WTC11 (cell line): ENCODE data around the gene SPP1.

Experiments
- E2F1 ChIP-seq: sonication (generic); formaldehyde crosslinking; IDR thresholded peaks from 2 replicates; pipeline ENCODE4 v1.8.0; 2022; ENCODE audit warnings: mild to moderate bottlenecking, missing genetic modification reagents
- ELF4 ChIP-seq: sonication (generic); formaldehyde crosslinking; IDR thresholded peaks from 2 replicates; pipeline ENCODE4 v1.8.1; 2022; ENCODE audit warnings: low read depth, mild to moderate bottlenecking, moderate library complexity, missing genetic modification reagents
- FOXJ3 ChIP-seq: sonication (generic); formaldehyde crosslinking; IDR thresholded peaks from 2 replicates; pipeline ENCODE4 v1.9.0; 2021; ENCODE audit warnings: missing genetic modification reagents, mild to moderate bottlenecking, borderline replicate concordance
- HMGA2 ChIP-seq: fragments of 250-450 bp; sonication (Bioruptor Pico); IDR thresholded peaks from 2 replicates; pipeline ENCODE4 v1.4.0; 2021; ENCODE audit warnings: mild to moderate bottlenecking, moderate library complexity
- JUN ChIP-seq: sonication (generic); formaldehyde crosslinking; IDR thresholded peaks from 2 replicates; pipeline ENCODE4 v1.8.0; 2023; ENCODE audit warnings: mild to moderate bottlenecking, missing genetic modification reagents
- NFYB ChIP-seq: sonication (generic); formaldehyde crosslinking; conservative IDR thresholded peaks from 2 replicates; pipeline ENCODE4 v1.8.0; 2022; ENCODE audit warnings: low read depth, missing genetic modification reagents
- NR1H2 ChIP-seq: sonication (generic); formaldehyde crosslinking; IDR thresholded peaks from 2 replicates; pipeline ENCODE4 v1.9.0; 2021; ENCODE audit warnings: mild to moderate bottlenecking, moderate library complexity, missing genetic modification reagents
- SMAD3 ChIP-seq: sonication (generic); formaldehyde crosslinking; IDR thresholded peaks from 2 replicates; pipeline ENCODE4 v1.8.0; 2022; ENCODE audit warnings: missing genetic modification reagents, mild to moderate bottlenecking, borderline replicate concordance
- SMAD4 ChIP-seq: sonication (generic); formaldehyde crosslinking; IDR thresholded peaks from 2 replicates; pipeline ENCODE4 v1.8.0; 2022; ENCODE audit warnings: mild to moderate bottlenecking, missing genetic modification reagents
- SP1 ChIP-seq: sonication (generic); formaldehyde crosslinking; conservative IDR thresholded peaks from 2 replicates; pipeline ENCODE4 v1.8.1; 2022; ENCODE audit warnings: missing genetic modification reagents
- ZNF512 ChIP-seq: sonication (generic); formaldehyde crosslinking; IDR thresholded peaks from 2 replicates; pipeline ENCODE4 v1.8.1; 2022; ENCODE audit warnings: missing genetic modification reagents, borderline replicate concordance
- TF ChIP-seq, protein P1 (sequence below): fragments of 200-600 bp; IDR thresholded peaks from 2 replicates; pipeline ENCODE4 v1.8.0; 2022; ENCODE audit warnings: antibody characterized with exemption

DNA sequence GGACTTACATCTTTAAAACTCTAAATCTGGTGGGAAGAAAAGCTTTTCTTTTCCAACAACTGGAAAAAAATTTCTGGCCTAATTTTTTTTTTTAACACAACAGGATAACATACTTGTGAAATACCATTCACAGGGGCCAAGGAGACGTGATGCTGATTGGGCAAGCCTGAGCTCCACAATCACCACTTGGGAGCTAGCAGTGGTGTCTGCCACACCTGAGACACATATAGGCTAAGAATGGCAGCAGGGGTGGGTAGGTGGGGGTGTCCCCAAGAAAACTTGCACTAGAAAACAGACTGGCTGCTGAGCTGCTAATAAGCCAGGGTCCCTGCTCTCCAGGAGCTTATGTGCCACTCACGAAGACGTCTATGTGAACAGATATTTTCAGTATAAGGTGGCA is 26.4 kb downstream of the SPP1 start:
- TF ChIP-seq ELF4 (CRISPR knock-in tag), result no peak
- TF ChIP-seq, protein P1, sequence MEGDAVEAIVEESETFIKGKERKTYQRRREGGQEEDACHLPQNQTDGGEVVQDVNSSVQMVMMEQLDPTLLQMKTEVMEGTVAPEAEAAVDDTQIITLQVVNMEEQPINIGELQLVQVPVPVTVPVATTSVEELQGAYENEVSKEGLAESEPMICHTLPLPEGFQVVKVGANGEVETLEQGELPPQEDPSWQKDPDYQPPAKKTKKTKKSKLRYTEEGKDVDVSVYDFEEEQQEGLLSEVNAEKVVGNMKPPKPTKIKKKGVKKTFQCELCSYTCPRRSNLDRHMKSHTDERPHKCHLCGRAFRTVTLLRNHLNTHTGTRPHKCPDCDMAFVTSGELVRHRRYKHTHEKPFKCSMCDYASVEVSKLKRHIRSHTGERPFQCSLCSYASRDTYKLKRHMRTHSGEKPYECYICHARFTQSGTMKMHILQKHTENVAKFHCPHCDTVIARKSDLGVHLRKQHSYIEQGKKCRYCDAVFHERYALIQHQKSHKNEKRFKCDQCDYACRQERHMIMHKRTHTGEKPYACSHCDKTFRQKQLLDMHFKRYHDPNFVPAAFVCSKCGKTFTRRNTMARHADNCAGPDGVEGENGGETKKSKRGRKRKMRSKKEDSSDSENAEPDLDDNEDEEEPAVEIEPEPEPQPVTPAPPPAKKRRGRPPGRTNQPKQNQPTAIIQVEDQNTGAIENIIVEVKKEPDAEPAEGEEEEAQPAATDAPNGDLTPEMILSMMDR, result no peak
- no peak for TF ChIP-seq FOXJ3 (CRISPR knock-in tag)
- TF ChIP-seq NFYB (CRISPR knock-in tag), result no peak
- no peak for TF ChIP-seq NR1H2
- TF ChIP-seq JUN (CRISPR knock-in tag), result no peak
- TF ChIP-seq SP1, result no peak
- TF ChIP-seq E2F1 (CRISPR knock-in tag), result no peak
- TF ChIP-seq SMAD3 (CRISPR knock-in tag), result no peak
- no peak for TF ChIP-seq ZNF512 (CRISPR knock-in tag)
- no peak for TF ChIP-seq SMAD4 (CRISPR knock-in tag)
- TF ChIP-seq HMGA2, result no peak
